T-helper 2 cell (primary cell): ENCODE data around the gene KBTBD4.
"Not testable (repeated sequence)": the region's sequence is repeated elsewhere in the genome, so short reads cannot be mapped to it uniquely, and the experiment has no call there.

ENCODE experiments used
- DNase-seq, 5 experiments: peaks; one replicate each; pipeline versions ENCODE4 v3.0.0 to v3.0.0-alpha.2; 2012 to 2022

Gene KBTBD4

GRCh38 chr11:47589977-47590861 is 11.4 kb upstream of the KBTBD4 start:
- no peak for DNase-seq

DNA sequence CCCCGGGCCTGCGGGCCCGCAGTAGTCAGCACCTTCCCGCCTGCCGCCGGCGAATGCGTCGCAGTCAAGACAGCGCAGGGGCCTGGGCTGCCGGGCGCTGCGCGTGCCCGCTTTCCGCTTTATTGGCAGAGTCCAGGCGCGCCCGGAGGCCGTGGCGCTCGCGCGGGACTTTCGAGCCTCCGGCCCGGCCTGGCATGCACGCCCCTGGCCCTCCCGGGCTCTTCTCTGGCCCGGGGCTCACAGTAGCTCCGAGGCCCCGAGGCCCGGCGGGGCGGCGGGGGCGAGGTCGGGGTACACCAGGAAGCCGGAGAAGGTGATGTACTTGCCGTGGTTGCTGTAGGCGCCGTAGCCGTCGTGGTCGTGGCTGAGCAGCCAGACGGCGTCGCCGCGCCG is 10.8 kb upstream of the KBTBD4 start:
- DNase-seq, result no peak

DNA sequence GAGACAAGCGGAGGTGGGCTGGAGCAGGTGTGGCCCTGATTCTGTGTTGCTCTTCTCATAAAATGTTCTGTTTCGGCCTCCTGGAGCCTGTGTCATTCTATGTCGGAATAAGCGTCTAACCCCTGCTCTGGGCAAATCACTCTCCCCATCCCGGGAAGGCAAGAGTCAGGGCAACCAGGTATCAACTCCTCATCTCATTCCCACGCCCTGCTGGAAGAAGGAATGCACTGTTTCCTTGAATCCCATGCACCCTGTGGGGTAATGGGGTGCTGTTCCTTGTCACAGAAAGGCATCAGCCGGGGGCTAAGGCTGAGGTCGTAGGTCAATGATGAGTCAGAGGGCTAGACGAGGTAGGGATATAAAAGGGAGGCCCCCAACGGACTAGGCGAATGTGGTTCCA is 10.3 kb upstream of the KBTBD4 start:
- no peak for DNase-seq

DNA sequence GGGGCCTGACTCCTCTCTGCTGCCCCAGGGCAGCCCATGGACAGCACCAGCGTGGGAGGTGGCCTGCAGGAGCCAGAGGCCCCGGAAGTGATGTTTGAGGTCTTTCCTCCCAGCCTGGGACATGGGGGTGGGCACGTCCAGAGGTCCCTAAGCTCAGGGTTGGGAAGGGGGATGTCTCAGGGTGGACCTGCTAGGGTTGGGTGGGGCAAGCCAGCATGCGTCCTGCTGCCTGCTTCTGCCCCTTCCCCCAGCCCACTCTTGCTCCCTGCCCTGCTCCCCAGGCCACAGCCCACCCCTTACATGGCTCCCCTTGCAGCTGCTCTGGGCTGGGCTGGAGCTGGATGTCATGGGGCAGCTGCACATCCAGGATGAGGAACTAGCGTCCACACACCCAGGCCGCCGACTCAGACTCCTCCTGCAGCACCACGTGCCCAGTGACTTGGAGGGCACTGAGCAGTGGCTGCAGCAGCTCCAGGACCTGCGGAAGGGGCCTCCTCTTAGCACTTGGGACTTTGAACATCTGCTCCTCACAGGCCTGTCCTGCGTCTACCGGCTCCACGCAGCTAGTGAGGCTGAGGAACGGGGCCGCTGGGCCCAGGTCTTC is 9.1 kb upstream of the KBTBD4 start:
- no peak for DNase-seq

DNA sequence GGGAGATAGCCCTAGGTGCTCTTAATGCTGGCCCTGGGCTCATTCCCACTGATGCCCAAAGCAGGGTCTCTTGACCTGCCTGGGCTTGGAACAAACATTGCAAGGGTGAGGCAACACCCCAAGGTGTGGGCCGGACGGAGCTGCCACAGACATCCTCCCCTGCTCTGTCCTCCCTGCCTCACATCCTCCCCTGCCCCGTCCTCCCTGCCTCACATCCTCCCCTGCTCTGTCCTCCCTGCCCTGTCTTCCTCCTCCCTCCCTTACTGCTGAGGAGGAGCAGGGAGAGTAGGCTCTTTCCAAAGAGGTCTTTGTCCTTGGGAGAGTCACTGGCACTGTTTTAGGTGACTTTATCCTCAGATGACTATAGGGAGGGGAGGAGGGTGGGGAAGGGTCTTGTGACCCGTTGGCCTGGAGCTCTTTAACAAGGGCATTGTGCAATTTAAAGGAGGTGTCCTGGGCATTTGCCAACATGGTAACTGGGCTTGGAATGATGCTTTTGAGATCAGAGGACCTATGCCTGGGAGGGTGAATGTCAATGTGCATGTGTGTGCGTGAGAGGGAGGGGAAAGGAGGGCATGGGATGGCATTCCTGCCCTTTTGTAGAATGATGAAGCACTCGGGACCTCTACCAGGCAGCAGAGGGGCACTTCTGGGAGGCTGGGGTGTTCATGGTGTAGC is 8.4 kb upstream of the KBTBD4 start:
- no peak for DNase-seq

GRCh38 chr11:47586098-47586855 is 7.5 kb upstream of the KBTBD4 start, which contains the start of gene FAM180B:
FAM180B (plus strand) TSS chr11:47586678; CDS start chr11:47586769, 91 bp downstream.
- DNase-seq, result no peak

DNA sequence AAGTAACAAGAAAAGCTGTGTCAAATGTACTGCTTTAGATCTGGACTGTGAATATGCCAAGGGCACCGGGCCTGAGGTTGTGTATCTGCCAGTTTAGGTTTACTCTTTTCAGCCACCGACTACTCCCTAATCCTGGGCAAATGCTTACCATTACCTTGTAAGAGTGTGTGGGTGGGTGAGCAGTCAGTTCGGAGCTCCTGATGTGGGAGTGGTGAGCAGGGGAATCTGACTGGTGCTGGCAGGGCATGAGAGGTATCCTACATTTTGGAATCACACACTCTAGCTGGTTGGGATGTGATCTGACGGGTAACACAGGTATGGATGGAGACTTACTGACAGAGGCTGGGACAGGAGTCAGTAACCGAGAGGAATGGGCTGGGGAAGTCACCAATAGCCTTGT is 5.1 kb upstream of the KBTBD4 start:
- no peak for DNase-seq

- no peak for DNase-seq
These were observed 1.2 kb downstream of the KBTBD4 start for GRCh38 chr11:47577460-47578041.

- no peak for DNase-seq
These were observed 5.4 kb downstream of the KBTBD4 start for GRCh38 chr11:47573321-47573720.

GRCh38 chr11:47572715-47573255 is 6.0 kb downstream of the KBTBD4 start:
- no peak for DNase-seq

DNA sequence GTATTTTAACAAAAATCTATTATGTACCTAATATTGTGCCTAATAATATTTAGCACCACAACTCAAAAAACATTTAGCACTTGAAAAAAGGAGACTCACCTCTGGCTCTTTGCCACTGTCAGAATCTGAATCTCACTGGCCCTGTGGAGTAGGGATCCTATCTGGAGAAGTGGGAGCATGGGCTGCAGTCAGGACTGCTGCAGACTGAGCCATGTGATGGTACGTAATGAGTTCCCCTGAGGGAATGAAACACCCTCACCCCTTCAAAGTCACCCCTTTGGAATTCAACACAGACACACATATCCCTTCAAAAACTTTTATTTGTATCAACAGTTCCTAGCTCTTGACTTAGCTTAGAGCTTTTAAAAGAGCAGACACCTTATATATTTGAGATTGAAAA is 6.9 kb downstream of the KBTBD4 start:
- no peak for DNase-seq

GRCh38 chr11:47571357-47571729 is 7.4 kb downstream of the KBTBD4 start:
- DNase-seq, result no peak

DNA sequence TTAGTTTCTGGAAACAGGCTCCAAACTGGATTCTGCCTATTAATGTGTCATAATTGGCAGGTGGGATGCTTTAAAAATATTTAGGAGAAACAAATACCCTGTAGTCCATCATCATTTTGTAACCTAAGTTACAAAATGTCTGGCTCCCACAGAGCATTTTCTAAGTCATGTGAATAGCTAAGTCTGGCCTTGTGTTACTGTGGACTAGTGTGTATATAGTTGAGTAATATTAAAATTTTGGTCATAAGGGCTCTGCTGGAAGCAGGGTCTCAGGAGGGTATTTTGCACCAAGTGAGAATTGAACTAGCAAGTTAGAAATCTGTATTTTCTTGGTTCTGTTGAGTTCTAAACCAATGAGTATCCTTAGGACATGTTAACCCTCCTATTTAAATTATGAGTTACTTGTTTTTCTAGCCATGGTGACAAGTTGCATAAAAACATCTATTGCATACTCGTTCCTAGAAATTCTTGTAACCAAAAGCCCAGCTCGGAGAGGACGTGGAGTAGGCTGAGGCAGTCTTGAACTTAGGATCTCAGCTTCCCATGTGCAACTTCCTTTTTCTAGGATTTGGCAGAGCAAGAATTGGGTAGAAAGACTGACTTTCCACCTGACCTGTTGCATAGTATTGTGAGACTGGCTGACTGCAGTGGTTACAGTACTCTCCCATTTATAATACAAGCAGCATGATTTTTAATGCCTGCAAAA is 8.0 kb downstream of the KBTBD4 start:
- DNase-seq, result no peak

DNA sequence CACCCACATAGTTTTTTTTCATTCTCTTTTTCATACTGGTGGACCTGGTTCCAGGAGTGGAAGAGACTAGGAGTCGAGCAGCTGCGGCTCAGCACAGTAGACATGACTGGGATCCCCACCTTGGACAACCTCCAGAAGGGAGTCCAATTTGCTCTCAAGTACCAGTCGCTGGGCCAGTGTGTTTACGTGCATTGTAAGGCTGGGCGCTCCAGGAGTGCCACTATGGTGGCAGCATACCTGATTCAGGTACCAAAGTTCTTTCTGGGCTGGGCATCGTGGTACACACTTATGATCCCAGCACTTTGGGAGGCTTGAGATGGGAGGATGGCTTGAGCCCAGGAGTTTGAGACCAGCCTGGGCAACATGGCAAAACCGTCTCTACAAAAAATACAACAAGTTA is 9.1 kb downstream of the KBTBD4 start:
- no peak for DNase-seq

- no peak for DNase-seq
These were observed 12.5 kb downstream of the KBTBD4 start for GRCh38 chr11:47566149-47566698.

GRCh38 chr11:47565340-47566148 is 13.2 kb downstream of the KBTBD4 start, which contains the start of gene PTPMT1:
PTPMT1 (plus strand) TSS chr11:47565599; CDS start chr11:47565623, 24 bp downstream.
- peak; percentile 35 to 83 (median 48) for DNase-seq

GRCh38 chr11:47564933-47565339 is 13.8 kb downstream of the KBTBD4 start:
- no peak for DNase-seq

- DNase-seq, result not testable (repeated sequence)
These were observed 14.4 kb downstream of the KBTBD4 start for GRCh38 chr11:47564366-47564765.

- not testable (repeated sequence) for DNase-seq
These were observed 16.4 kb downstream of the KBTBD4 start for GRCh38 chr11:47562393-47562792.

GRCh38 chr11:47560426-47560825 is 18.3 kb downstream of the KBTBD4 start:
- no peak for DNase-seq
